Endothelial cell of hepatic sinusoid (primary cell): ENCODE results near the gene RAD51B.

Experiments
- in situ Hi-C: cut with HindIII; loops from 2 replicates; pipeline ENCODE4 v1.10.0; 2017; ENCODE audit warnings: low sequenced_read_pairs

The RAD51B gene

GRCh38 chr14:68589447-68590200 lies 770.0 kb downstream of the RAD51B start:
- in situ Hi-C loops = no loop called here

GRCh38 chr14:68590201-68590522 lies 770.6 kb downstream of the RAD51B start:
- in situ Hi-C loops = no loop called here

GRCh38 chr14:68591786-68592185 lies 772.2 kb downstream of the RAD51B start:
- in situ Hi-C loops = no loop called here

- in situ Hi-C loops = no loop called here
Observed at GRCh38 chr14:68592948-68593556, 773.5 kb downstream of the RAD51B start.

- in situ Hi-C loops = no loop called here
Observed at GRCh38 chr14:68593806-68594536, 774.4 kb downstream of the RAD51B start.

- in situ Hi-C loops = loop anchor here (5.0 kb wide), 1 partner anchor 67 kb away; no protein-coding TSS in a partner anchor
Observed at GRCh38 chr14:68594737-68595380, 775.3 kb downstream of the RAD51B start.

GRCh38 chr14:68596211-68596610 lies 776.6 kb downstream of the RAD51B start:
- in situ Hi-C loops = loop anchor here (5.0 kb wide), 1 partner anchor 66 kb away; no protein-coding TSS in a partner anchor

GRCh38 chr14:68596701-68597100 lies 777.1 kb downstream of the RAD51B start:
- in situ Hi-C loops = loop anchor here (5.0 kb wide), 1 partner anchor 66 kb away; no protein-coding TSS in a partner anchor

- in situ Hi-C loops = loop anchor here (5.0 kb wide), 1 partner anchor 64 kb away; no protein-coding TSS in a partner anchor
Observed at GRCh38 chr14:68598089-68598488, 778.5 kb downstream of the RAD51B start.

GRCh38 chr14:68598621-68599447 lies 779.3 kb downstream of the RAD51B start:
- in situ Hi-C loops = loop anchor here (5.0 kb wide), 1 partner anchor 63 kb away; no protein-coding TSS in a partner anchor

GRCh38 chr14:68599896-68600610 lies 780.5 kb downstream of the RAD51B start:
- in situ Hi-C loops = loop anchor here (5.0 kb wide), 1 partner anchor 62 kb away; no protein-coding TSS in a partner anchor

- in situ Hi-C loops = no loop called here
Observed at GRCh38 chr14:68602507-68602906, 782.9 kb downstream of the RAD51B start.

- in situ Hi-C loops = no loop called here
Observed at GRCh38 chr14:68603533-68604360, 784.2 kb downstream of the RAD51B start.

GRCh38 chr14:68604361-68604730 lies 784.8 kb downstream of the RAD51B start:
- in situ Hi-C loops = no loop called here

GRCh38 chr14:68604822-68605221 lies 785.2 kb downstream of the RAD51B start:
- in situ Hi-C loops = no loop called here

- in situ Hi-C loops = no loop called here
Observed at GRCh38 chr14:68606176-68606575, 786.6 kb downstream of the RAD51B start.

- in situ Hi-C loops = no loop called here
Observed at GRCh38 chr14:68606644-68607043, 787.1 kb downstream of the RAD51B start.

- in situ Hi-C loops = no loop called here
Observed at GRCh38 chr14:68607081-68607866, 787.7 kb downstream of the RAD51B start.
